Measurements from ENCODE around the gene LGI2. TPM values are rescaled to one million over a fixed set of nuclear protein-coding genes. Genes with fewer than 3 reads are reported as not detected.

LGI2 gene
- polyA plus RNA-seq, 1 donor: 26.7 TPM

DNA sequence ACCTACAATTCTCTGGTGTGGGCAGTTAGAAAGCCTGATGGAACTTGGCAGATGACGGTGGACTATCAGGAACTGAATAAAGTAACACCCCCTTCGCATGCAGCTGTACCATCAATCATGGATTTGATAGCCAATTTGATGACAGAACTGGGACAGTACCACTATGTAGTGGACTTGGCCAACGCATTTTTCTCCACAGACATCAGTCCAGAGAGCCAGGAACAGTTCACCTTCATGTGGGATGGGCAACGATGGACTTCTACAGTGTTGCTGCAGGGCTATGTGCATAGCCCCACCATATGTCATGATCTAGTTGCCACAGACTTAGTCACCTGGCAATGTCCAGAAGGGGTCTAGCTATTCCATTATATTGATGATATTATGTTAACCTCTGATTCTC is 63.4 kb downstream of the LGI2 start:
- DNase-seq: no peak

DNA sequence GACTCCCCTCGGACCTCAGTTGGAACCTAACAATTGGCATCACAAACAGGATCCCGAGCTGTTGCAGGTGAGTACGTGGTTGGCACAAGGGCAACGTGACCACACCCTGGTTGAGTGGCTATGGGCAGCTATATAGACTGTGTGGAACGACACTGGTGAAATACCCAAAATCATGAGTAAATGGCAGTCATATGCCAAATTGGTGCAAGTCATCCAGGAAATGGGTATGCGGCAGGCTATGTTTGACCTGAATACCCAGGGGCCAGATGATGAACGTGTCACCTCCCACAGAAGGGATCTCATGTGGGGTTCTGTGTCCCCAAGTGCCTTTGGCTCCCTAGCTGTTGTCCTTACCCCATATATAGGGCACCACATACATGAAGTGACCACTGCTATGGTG is 64.7 kb downstream of the LGI2 start:
- DNase-seq: no peak

DNA sequence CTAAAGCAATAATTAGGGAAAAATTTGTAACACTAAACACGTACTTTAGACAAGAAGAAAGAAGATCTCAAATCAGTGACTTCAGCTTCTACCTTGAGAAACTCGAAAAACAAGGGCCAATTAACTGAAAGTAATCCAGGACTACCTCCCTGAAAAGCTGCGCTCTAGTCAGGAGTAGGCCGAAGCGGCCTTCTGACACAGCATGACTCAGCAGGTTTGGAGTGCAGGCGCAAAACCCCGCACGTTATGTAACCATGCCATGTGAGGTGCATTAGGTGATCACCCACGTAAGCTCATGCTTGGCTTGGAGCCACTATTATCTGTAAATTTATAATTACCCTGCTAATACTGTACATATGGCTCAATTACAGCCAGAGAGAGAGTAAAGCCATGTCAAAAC is 65.1 kb downstream of the LGI2 start:
- DNase-seq: no peak

DNA sequence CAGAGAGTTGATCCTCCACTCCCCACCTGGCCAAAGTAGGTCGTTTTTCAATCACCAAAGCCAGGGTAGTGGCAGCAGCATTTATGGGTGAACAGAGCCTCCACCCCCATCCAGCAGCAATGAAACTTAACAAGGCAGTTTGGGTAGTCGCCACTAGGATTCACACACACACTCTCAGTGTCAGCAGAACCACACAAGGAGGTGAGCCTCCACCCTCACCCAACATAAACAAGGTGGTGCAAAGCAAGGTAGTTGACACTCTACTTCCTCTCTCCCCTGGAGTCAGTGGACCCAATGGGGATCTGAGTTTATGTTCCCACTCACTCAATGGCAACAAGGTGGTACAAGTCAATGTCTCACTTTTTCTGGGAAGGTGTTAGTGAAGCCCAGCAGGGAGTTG is 67.5 kb downstream of the LGI2 start:
- no peak for DNase-seq

DNA sequence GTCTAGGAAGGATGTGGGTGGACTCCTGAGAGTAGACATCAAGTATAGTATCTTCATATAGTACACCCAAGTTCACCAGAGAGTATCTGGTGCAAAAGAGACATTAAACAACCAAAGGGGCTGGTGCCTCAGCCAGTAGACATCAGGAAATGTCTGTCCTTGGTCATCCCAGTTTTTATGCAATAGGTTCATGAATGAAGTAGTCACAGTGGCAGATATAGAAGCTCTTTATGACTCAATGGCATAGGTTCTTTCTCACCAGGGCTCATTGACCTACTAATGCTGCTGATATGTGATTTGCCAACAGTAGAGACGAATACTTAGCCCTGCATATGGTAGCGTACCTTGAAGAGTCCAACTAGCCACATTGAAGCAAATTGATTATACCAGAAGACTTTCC is 72.9 kb downstream of the LGI2 start:
- DNase-seq: no peak

DNA sequence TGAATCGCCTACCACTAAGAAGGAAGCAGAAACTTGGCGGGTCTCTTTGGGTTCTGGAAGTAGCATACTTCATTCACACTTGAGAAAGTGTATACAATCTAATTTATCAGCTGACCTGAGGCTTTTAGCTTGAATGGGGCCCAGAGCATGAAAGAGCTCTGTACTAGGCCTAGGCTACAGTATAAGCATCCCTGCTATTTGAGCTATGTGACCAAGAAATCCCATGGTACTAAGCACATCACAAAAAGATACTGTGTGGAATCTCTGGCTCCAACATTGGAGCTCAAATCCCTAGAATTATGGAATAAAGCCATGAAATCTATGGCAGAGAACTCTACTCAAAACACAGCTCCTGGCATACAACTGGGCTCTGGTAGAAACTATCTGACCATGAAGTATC is 74.0 kb downstream of the LGI2 start:
- no peak for DNase-seq

DNA sequence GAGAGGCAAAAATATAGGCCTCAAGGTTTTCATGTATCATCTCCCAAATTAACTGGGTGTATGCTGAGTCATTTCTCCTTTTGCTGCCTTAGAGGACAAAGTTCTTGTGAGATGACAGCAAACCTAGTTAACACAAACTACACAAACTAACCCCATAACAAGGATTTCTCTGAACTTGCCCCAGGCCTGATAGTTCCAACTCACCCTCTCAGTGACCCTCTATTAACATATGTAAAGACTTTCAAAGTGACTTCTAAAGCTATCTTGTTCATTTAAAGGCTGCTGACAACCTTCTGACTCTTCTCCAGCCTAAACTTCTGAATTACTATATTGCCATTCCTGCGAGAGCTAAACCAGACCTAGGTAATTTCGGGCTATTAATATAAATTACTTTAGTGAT is 74.7 kb downstream of the LGI2 start:
- no peak for DNase-seq

DNA sequence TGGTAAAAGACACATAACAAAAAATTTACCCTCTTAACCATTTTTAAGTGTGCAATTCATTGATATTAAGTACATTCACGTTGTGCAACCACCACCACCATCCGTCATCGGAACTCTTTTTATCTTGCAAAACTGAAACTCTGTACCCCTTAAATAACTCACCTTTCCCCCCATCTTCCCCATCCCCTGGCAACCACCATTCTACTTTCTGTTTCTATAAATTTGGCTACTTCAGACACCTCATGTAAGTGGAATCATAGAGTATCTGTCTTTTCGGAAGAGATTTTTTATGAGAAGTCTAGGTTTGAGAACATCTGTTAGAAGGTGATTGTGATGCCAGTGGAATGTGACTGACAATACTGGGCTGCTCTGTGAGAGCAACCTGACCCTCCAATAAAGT is 78.1 kb downstream of the LGI2 start:
- no peak for DNase-seq

DNA sequence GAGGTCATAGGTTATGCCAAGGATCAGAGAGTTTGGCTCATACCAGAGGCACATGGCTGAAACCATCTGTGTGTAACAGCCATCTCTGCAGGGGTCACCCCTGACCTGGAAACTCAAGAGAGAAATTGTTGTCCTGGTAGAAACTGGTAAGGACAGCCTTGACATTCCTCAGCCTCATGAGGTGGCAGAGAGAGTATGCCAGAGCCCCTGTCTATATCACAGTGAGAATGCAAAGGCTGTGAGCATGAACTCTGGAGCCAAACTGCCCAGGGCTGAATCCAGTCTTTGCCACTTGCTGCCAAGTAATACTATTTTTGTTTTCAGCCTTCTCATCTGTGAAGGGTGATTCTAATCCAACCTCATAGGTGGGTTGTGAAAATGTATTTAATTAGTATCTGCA is 80.8 kb downstream of the LGI2 start:
- no peak for DNase-seq

Other genes starting within 250 kb of the LGI2 start
- 7.7 TPM for gene SOD3, start 235.4 kb downstream of the LGI2 start, polyA plus RNA-seq (ENCODE audit: insufficient read length)
- gene CCDC149, start 117.9 kb downstream of the LGI2 start, polyA plus RNA-seq (ENCODE audit: insufficient read length): 19.7 TPM
- gene SEPSECS, start 129.5 kb upstream of the LGI2 start, polyA plus RNA-seq (ENCODE audit: insufficient read length): 21.9 TPM
- gene PI4K2B, start 203.1 kb upstream of the LGI2 start, polyA plus RNA-seq (ENCODE audit: insufficient read length): 18.8 TPM